Measurements from ENCODE around the gene SMU1.

- TF ChIP-seq CTCF (IDR thresholded peaks at IDR 0.05; ENCODE audit: low read depth, low read length) (no peak), EZH2phosphoT487 (IDR thresholded peaks at IDR 0.05; ENCODE audit: low read depth) (no peak)
Measured at GRCh38 chr9:33099754-33100153, 23.3 kb upstream of the SMU1 start.
